Skin of body (tissue), 3 donors: ENCODE data around the gene TARS3. TPM values are rescaled to one million over a fixed set of nuclear protein-coding genes. Genes with fewer than 3 reads are reported as not detected.

ENCODE experiments used
- DNase-seq: peaks from one replicate; lab custom pipeline; 2025; lab: John Stamatoyannopoulos, UW
- small RNA-seq: library from RNA; depleted of rRNA; stranded (forward); fragments of <200 nt; gene quantifications from one replicate; pipeline ENCODE3, GENCODE V24; 2014; ENCODE audit warnings: low replicate concordance
- total RNA-seq: library from RNA; depleted of rRNA; stranded (reverse); fragments of >200 nt; gene quantifications from one replicate; pipeline ENCODE4 v1.2.3, GENCODE V29; 2014

The TARS3 gene
- total RNA-seq, 1 donor from 2014 or later, result 15.6 TPM

DNA sequence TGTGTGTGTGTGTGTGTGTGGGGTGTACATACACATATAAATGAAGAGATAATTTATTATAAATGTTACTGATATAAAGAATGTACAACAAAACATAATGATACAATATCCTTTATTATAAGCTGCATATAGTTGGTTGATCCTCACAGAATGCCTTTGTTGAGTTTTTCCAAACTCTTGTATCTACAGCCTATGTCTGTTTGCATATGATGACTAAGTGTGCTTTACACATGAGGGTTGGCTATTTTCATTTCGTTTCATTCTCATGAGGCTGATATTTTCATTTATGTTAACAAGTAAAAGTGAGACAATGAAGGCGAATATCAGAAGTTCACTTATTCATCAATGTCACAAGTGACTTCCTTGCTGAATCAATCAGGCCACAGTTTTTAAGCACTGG is 117.2 kb downstream of the TARS3 start:
- no peak for DNase-seq

DNA sequence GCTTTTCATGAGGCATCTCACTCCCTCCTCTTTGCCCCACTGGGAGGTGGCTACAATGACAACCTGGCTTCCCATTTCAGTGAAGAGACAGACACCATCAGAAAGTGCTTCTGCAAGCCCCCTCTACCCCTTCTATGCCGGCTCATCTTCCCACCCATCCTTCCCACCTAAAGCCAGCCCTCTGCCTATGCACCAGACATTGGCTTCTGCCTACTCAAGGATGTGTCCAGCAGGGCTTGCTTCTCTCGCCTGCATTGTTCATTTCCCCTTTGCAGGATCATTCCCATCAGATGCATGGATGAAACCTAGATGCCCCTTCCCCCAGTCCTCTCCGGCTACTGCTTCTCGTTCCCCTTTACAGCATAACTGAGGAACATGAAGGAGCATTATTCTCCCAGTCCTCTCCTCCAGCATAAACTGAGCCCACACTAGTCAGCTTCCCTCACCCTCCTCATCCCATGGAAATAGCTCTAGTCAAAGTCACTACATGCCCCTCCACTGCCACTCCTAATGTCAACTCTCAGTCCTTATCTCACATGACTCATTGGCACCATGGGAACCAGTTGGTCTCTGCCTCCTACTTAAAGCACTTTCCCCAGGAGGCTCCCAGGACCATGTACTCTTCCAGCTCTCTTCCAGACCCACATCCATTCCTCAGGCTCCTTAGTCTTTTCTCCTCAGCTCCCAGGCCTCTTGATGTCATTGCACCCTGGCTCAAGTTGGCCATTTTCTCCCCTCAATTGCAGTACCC is 120.0 kb downstream of the TARS3 start:
- no peak for DNase-seq

Small RNAs within 50 kb of the gene (small RNA-seq; reads per million reads assigned to genes)
- not detected for gene RN7SL209P
- not detected for gene RNU6-807P

Other genes starting within 250 kb of the TARS3 start
- gene PCSK6, start 234.8 kb downstream of the TARS3 start, total RNA-seq, result 20.9 TPM
- gene TM2D3, start 72.1 kb downstream of the TARS3 start, total RNA-seq, result 42.6 TPM
- gene OR4F6, start 79.0 kb upstream of the TARS3 start, total RNA-seq, result not detected
- gene OR4F15, start 87.7 kb upstream of the TARS3 start, total RNA-seq, result not detected